Muscle of back (tissue), 11 donors: ENCODE results near the gene GJA5. TPM values are rescaled to one million over a fixed set of nuclear protein-coding genes. Genes with fewer than 3 reads are reported as not detected.

Source experiments
- DNase-seq, 3 donors: peaks; one replicate each; pipeline versions ENCODE4 v3.0.0 to v3.0.0-alpha.2; 2013
- polyA plus RNA-seq, 10 donors: library from polyadenylated mRNA; unstranded; fragments of 120-200 nt; gene quantifications; one replicate each; pipeline ENCODE4 v1.2.1, GENCODE V29; 2013; ENCODE audit not compliant: insufficient read length in 10 of 10

The GJA5 gene
- polyA plus RNA-seq, 10 donors, result 12.6 to 29.5 (median 18.4) TPM

- DNase-seq, result no peak
Measured at GRCh38 chr1:147768582-147768981, 8.2 kb upstream of the GJA5 start.

- no peak for DNase-seq
Measured at GRCh38 chr1:147768101-147768500, 7.7 kb upstream of the GJA5 start.

- DNase-seq, result no peak
Measured at GRCh38 chr1:147762233-147763024, 2.0 kb upstream of the GJA5 start.

GRCh38 chr1:147758379-147759100 is 1.9 kb downstream of the GJA5 start:
- no peak for DNase-seq

GRCh38 chr1:147757015-147757990 is 3.1 kb downstream of the GJA5 start:
- DNase-seq, result no peak

GRCh38 chr1:147756341-147756740 is 4.1 kb downstream of the GJA5 start:
- DNase-seq, result no peak

- no peak for DNase-seq
Measured at GRCh38 chr1:147754661-147755060, 5.7 kb downstream of the GJA5 start.

- no peak for DNase-seq
Measured at GRCh38 chr1:147753081-147753480, 7.3 kb downstream of the GJA5 start.

- no peak for DNase-seq
Measured at GRCh38 chr1:147752511-147752910, 7.9 kb downstream of the GJA5 start.

- DNase-seq, result no peak
Measured at GRCh38 chr1:147751346-147751745, 9.1 kb downstream of the GJA5 start.

GRCh38 chr1:147750618-147751217 is 9.7 kb downstream of the GJA5 start:
- DNase-seq, result no peak

- DNase-seq, result no peak
Measured at GRCh38 chr1:147749792-147750191, 10.6 kb downstream of the GJA5 start.

- DNase-seq, result no peak
Measured at GRCh38 chr1:147748676-147749350, 11.6 kb downstream of the GJA5 start.

GRCh38 chr1:147747966-147748365 is 12.4 kb downstream of the GJA5 start:
- DNase-seq, result no peak

- DNase-seq, result no peak
Measured at GRCh38 chr1:147745271-147745670, 15.1 kb downstream of the GJA5 start.

- DNase-seq, result no peak
Measured at GRCh38 chr1:147741065-147741464, 19.3 kb downstream of the GJA5 start.

GRCh38 chr1:147740391-147740790 is 20.0 kb downstream of the GJA5 start:
- no peak for DNase-seq

GRCh38 chr1:147738739-147739476 is 21.5 kb downstream of the GJA5 start:
- DNase-seq, result no peak

- no peak for DNase-seq
Measured at GRCh38 chr1:147738129-147738528, 22.3 kb downstream of the GJA5 start.

GRCh38 chr1:147736883-147737282 is 23.5 kb downstream of the GJA5 start:
- DNase-seq, result no peak
